Peyer's patch (tissue), 4 donors: ENCODE measurements around the gene SRGAP1.

Source experiments
- CTCF ChIP-seq, 6 experiments: fragments of 450-650 bp in 4 of 6; fragments of 200-600 bp in 2 of 6; sonication (generic) in 1 of 6; IDR thresholded peaks; one replicate each; pipeline ENCODE4 v1.5.1; 2017 to 2019; ENCODE audit warnings: antibody characterized with exemption in 6 of 6, mild to moderate bottlenecking in 3 of 6, moderate library complexity in 1 of 6
- POLR2A ChIP-seq, 2 donors: fragments of 450-650 bp; IDR thresholded peaks; one replicate each; pipeline ENCODE4 v1.5.1; 2017; ENCODE audit warnings: antibody characterized with exemption in 2 of 2, mild to moderate bottlenecking in 2 of 2, moderate library complexity in 2 of 2

- no peak for TF ChIP-seq CTCF (IDR thresholded peaks at IDR 0.05)
- TF ChIP-seq POLR2A (IDR thresholded peaks at IDR 0.05): no peak
Observed at GRCh38 chr12:63994704-63995103, 150.2 kb downstream of the SRGAP1 start.
